Measurements from ENCODE around the gene GAB2.

Gene GAB2

DNA sequence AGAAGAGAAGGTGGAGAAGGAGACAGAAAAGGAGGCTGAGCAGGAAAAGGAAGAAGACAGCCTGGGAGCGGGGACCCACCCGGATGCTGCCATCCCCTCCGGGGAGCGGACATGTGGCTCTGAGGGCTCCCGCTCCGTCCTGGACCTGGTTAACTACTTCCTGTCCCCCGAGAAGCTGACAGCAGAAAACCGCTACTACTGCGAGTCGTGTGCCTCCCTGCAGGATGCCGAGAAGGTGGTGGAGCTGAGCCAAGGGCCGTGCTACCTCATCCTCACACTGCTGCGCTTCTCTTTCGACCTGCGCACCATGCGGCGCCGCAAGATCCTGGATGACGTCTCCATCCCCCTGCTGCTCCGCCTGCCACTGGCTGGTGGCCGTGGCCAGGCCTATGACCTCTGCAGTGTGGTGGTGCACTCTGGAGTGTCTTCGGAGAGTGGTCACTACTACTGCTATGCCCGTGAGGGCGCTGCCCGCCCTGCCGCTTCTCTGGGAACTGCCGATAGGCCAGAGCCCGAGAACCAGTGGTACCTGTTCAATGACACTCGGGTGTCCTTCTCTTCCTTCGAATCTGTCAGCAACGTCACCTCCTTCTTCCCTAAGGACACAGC lies 207.5 kb downstream of the GAB2 start:
- Histone ChIP-seq H3K36me3 (ENCODE audit: insufficient read depth, low read depth, low read length) (peaks cover 5% of the 10 kb centered on the region; the same call in 1 of the 2 replicates), H3K9me3 (ENCODE audit: insufficient read depth, low read depth, low read length) (no peaks in the 10 kb centered on the region), H3K27ac (ENCODE audit: low read length) (no peak overlapping the region)

DNA sequence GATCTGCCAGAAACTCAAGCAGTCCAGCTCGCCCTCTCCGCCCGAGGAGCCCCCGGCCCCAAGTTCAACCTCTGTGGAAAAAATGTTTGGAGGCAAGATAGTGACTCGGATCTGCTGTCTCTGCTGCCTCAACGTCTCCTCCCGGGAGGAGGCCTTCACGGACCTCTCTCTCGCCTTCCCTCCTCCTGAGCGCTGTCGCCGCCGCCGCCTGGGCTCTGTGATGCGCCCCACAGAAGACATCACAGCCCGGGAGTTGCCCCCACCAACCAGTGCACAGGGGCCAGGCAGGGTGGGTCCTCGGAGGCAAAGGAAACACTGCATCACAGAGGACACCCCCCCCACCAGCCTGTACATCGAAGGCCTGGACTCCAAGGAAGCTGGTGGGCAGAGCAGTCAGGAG lies 208.1 kb downstream of the GAB2 start:
- no peaks in the 10 kb centered on the region for H3K27me3 ChIP-seq (ENCODE audit: insufficient read depth, low read length)
- H3K4me3 ChIP-seq (ENCODE audit: low read length), result no peak overlapping the region
- no peak overlapping the region for H3K9ac ChIP-seq (ENCODE audit: low read depth, low read length)
- H3K9me3 ChIP-seq (ENCODE audit: insufficient read depth, low read depth, low read length), result no peaks in the 10 kb centered on the region
- H3K27ac ChIP-seq (ENCODE audit: low read length), result no peak overlapping the region
- no peaks in the 10 kb centered on the region for H3K4me1 ChIP-seq (ENCODE audit: insufficient read depth, low read length)
- H3K36me3 ChIP-seq (ENCODE audit: insufficient read depth, low read depth, low read length), result peaks cover 5% of the 10 kb centered on the region; the same call in 1 of the 2 replicates

More for the DNA sequence above, 207.5 kb downstream of the GAB2 start:
- Histone ChIP-seq H3K4me3 (ENCODE audit: low read length) (no peak overlapping the region), H3K9ac (ENCODE audit: low read depth, low read length) (no peak overlapping the region), H3K4me1 (ENCODE audit: insufficient read depth, low read length) (no peaks in the 10 kb centered on the region), H3K27me3 (ENCODE audit: insufficient read depth, low read length) (no peaks in the 10 kb centered on the region)

GRCh38 chr11:78208257-78209165 lies 209.1 kb downstream of the GAB2 start:
- no peaks in the 10 kb centered on the region for H3K9me3 ChIP-seq (ENCODE audit: insufficient read depth, low read depth, low read length)
- H3K36me3 ChIP-seq (ENCODE audit: insufficient read depth, low read depth, low read length), result peaks cover 5% of the 10 kb centered on the region; the same call in 1 of the 2 replicates
- no peaks in the 10 kb centered on the region for H3K4me1 ChIP-seq (ENCODE audit: insufficient read depth, low read length)
- H3K9ac ChIP-seq (ENCODE audit: low read depth, low read length), result no peak overlapping the region
- no peak overlapping the region for H3K27ac ChIP-seq (ENCODE audit: low read length)
- H3K27me3 ChIP-seq (ENCODE audit: insufficient read depth, low read length), result no peaks in the 10 kb centered on the region
- H3K4me3 ChIP-seq (ENCODE audit: low read length), result no peak overlapping the region

DNA sequence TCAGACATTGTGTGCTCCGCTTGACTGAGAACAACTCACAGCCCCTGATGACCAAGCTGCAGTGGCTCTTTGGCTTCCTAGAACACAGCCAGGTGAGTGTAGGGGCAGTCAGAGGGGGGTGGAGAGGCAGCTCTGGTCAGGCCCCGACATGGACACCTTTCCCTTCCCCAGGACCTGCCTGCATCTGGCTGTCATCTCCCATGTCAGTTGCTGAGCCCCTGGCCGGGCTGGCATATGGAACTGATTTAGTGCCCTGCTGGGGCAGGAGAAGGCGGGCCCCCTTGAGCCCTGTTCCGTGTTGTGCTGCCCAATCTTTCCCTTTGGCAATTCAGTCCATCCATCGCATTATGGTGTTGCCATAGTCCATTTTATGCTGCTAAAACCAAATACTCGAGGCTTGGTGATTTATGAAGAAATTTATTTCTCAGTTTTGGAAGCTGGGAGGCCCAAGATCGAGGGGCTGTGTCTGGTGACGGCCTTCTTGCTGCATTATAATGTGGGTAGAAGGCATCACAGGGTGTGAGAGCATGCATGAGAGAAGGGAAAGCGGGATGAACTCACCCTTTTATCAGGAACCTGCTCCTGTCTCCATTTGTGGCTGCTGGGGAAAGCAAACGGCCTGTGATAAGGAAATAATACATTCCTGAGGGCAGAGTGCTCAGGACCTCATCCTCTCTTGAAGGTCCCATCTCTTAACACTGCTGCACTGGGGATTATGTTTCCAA lies 209.9 kb downstream of the GAB2 start:
- Histone ChIP-seq H3K9me3 (ENCODE audit: insufficient read depth, low read depth, low read length) (no peaks in the 10 kb centered on the region), H3K27ac (ENCODE audit: low read length) (no peak overlapping the region)

DNA sequence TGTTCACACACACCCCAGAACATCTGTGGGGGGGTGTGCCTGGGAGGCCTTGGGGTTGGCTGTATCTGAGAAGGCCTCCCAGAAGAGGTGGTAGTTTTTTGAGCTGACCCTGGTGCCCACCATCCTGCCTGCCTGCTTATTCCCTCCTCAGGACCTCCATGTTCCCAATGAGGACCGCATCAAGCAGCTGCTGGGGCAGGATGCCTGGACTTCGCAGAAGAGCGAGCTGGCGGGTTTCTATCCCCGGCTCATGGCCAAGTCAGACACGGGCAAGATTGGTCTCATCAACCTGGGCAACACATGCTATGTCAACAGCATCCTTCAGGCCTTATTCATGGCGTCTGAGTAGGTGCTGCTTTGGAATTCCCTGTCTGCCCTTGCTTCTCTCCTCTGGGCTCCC lies 211.9 kb downstream of the GAB2 start:
- Histone ChIP-seq H3K9ac (ENCODE audit: low read depth, low read length) (no peak overlapping the region), H3K27ac (ENCODE audit: low read length) (no peak overlapping the region), H3K4me1 (ENCODE audit: insufficient read depth, low read length) (no peaks in the 10 kb centered on the region), H3K27me3 (ENCODE audit: insufficient read depth, low read length) (no peaks in the 10 kb centered on the region), H3K9me3 (ENCODE audit: insufficient read depth, low read depth, low read length) (no peaks in the 10 kb centered on the region), H3K4me3 (ENCODE audit: low read length) (no peak overlapping the region), H3K36me3 (ENCODE audit: insufficient read depth, low read depth, low read length) (peaks cover 5% of the 10 kb centered on the region; the same call in 1 of the 2 replicates)

More for the DNA sequence above, 209.9 kb downstream of the GAB2 start:
- no peaks in the 10 kb centered on the region for H3K4me1 ChIP-seq (ENCODE audit: insufficient read depth, low read length)
- no peak overlapping the region for H3K9ac ChIP-seq (ENCODE audit: low read depth, low read length)
- no peaks in the 10 kb centered on the region for H3K27me3 ChIP-seq (ENCODE audit: insufficient read depth, low read length)
- peaks cover 5% of the 10 kb centered on the region; the same call in 1 of the 2 replicates for H3K36me3 ChIP-seq (ENCODE audit: insufficient read depth, low read depth, low read length)
- no peak overlapping the region for H3K4me3 ChIP-seq (ENCODE audit: low read length)

DNA sequence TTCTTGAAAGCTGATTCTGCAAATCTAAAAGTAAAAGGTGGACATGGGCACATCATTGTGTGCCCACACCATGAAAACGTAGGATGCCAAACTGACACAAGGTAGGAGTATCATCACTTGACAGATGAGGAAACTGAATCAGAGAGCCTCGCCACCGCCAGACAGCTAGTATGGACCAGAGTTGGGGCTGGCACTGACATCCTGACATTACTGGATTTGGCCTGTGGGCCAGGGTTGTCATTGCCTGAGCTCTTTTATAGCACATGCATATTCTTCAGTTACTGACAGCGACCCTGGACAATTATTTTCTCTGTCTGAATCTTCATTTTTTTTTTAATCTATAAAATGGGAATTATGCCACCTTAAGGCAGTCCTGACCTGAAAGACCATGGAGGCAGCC lies 212.4 kb downstream of the GAB2 start:
- H3K36me3 ChIP-seq (ENCODE audit: insufficient read depth, low read depth, low read length), result peaks cover under 1% of the 10 kb centered on the region; the same call in 1 of the 2 replicates

DNA sequence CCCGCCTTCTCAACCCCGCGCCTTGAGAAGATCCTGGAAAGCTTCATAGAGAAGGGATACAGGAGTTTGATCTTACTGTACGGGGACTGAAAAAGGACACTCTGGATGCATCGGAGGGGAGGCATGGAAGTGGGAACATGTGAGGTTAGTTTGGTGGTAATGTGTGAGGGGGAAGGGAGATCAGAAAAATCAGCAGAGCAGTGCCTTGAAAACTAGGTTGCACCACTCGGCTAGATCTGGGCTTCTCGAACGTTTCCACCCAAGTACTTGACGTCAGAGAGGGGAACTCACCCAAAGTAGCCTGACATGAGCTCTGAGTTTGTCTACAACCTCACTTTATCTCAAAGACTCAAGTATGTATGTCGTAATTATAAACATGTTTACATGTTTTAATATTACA lies 214.4 kb downstream of the GAB2 start:
- Histone ChIP-seq H3K4me1 (ENCODE audit: insufficient read depth, low read length) (no peaks in the 10 kb centered on the region), H3K4me3 (ENCODE audit: low read length) (no peak overlapping the region), H3K36me3 (ENCODE audit: insufficient read depth, low read depth, low read length) (no peaks in the 10 kb centered on the region), H3K9ac (ENCODE audit: low read depth, low read length) (no peak overlapping the region), H3K27me3 (ENCODE audit: insufficient read depth, low read length) (no peaks in the 10 kb centered on the region), H3K9me3 (ENCODE audit: insufficient read depth, low read depth, low read length) (no peaks in the 10 kb centered on the region), H3K27ac (ENCODE audit: low read length) (no peak overlapping the region)

More for the DNA sequence above, 212.4 kb downstream of the GAB2 start:
- no peak overlapping the region for H3K9ac ChIP-seq (ENCODE audit: low read depth, low read length)
- no peaks in the 10 kb centered on the region for H3K4me1 ChIP-seq (ENCODE audit: insufficient read depth, low read length)
- no peak overlapping the region for H3K27ac ChIP-seq (ENCODE audit: low read length)
- no peak overlapping the region for H3K4me3 ChIP-seq (ENCODE audit: low read length)
- H3K9me3 ChIP-seq (ENCODE audit: insufficient read depth, low read depth, low read length), result no peaks in the 10 kb centered on the region
- H3K27me3 ChIP-seq (ENCODE audit: insufficient read depth, low read length), result no peaks in the 10 kb centered on the region

DNA sequence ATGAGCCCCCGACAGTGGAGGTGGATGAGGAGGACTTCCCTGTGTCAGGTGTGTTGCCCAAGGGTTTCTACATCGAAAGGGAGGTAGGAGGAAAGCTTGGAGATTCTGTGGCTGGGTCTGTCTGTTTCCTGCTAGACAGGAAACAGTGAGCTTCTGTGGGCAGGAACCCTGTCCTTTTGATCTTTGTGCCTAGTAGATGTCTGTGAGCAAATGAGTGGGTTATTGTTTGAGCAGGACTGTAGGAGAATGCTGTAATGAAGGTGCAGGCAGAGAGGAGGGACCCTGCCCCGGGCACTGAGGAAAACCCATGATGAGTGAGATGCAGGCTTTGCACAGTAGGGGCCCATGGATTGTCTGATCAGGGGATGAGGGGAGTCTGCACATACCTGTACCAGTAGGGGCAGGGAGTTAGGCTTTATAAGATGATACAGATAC lies 214.9 kb downstream of the GAB2 start:
- Histone ChIP-seq H3K27ac (ENCODE audit: low read length) (no peak overlapping the region), H3K27me3 (ENCODE audit: insufficient read depth, low read length) (no peaks in the 10 kb centered on the region), H3K9me3 (ENCODE audit: insufficient read depth, low read depth, low read length) (no peaks in the 10 kb centered on the region), H3K4me1 (ENCODE audit: insufficient read depth, low read length) (no peaks in the 10 kb centered on the region), H3K36me3 (ENCODE audit: insufficient read depth, low read depth, low read length) (no peaks in the 10 kb centered on the region), H3K4me3 (ENCODE audit: low read length) (no peak overlapping the region), H3K9ac (ENCODE audit: low read depth, low read length) (no peak overlapping the region)

DNA sequence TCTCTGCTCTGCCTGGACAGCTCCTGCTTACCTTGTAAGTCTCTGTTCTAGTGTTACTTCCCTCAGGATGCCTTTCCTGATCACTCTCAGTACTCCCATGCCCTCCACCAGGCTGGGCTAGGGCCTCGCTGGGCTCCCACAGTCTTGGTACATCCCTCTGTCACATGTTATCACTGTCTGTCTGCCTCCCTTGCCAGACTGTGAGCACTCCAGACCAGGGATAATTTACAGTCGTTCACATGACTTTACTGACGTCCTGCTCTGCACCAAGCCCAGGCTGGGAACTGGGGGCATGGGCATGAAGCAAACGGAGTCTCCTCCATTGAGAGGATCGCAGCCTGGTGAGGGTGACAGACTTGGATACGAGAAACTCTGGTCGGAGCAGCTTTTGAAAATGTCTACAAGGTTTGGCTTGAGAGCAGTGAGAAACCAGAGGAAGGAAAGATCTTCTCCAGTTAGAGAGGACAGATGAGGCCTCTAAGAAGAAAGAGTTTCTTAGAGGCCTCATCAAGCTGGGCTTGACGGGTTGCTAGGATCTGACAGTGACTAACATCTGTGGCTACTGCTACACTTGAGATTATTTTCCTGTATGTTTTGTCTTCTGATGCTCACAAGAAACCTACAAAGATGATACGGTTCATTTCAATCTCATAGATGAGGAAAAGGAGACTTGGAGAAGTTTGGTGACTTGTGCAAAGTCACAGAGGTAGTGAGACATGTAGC lies 216.4 kb downstream of the GAB2 start:
- H3K27ac ChIP-seq (ENCODE audit: low read length), result no peak overlapping the region
- no peaks in the 10 kb centered on the region for H3K4me1 ChIP-seq (ENCODE audit: insufficient read depth, low read length)
- no peak overlapping the region for H3K9ac ChIP-seq (ENCODE audit: low read depth, low read length)
- H3K27me3 ChIP-seq (ENCODE audit: insufficient read depth, low read length), result no peaks in the 10 kb centered on the region
- H3K9me3 ChIP-seq (ENCODE audit: insufficient read depth, low read depth, low read length), result no peaks in the 10 kb centered on the region
- H3K4me3 ChIP-seq (ENCODE audit: low read length), result no peak overlapping the region
- H3K36me3 ChIP-seq (ENCODE audit: insufficient read depth, low read depth, low read length), result no peaks in the 10 kb centered on the region

- no peaks in the 10 kb centered on the region for H3K36me3 ChIP-seq (ENCODE audit: insufficient read depth, low read depth, low read length)
- H3K27ac ChIP-seq (ENCODE audit: low read length), result no peak overlapping the region
- no peaks in the 10 kb centered on the region for H3K4me1 ChIP-seq (ENCODE audit: insufficient read depth, low read length)
- no peaks in the 10 kb centered on the region for H3K27me3 ChIP-seq (ENCODE audit: insufficient read depth, low read length)
- H3K9ac ChIP-seq (ENCODE audit: low read depth, low read length), result no peak overlapping the region
- H3K9me3 ChIP-seq (ENCODE audit: insufficient read depth, low read depth, low read length), result no peaks in the 10 kb centered on the region
- no peak overlapping the region for H3K4me3 ChIP-seq (ENCODE audit: low read length)
Observed at GRCh38 chr11:78200553-78200952, 217.1 kb downstream of the GAB2 start.

GRCh38 chr11:78200061-78200460 lies 217.6 kb downstream of the GAB2 start:
- Histone ChIP-seq H3K9me3 (ENCODE audit: insufficient read depth, low read depth, low read length) (no peaks in the 10 kb centered on the region), H3K4me1 (ENCODE audit: insufficient read depth, low read length) (no peaks in the 10 kb centered on the region), H3K4me3 (ENCODE audit: low read length) (no peak overlapping the region), H3K36me3 (ENCODE audit: insufficient read depth, low read depth, low read length) (no peaks in the 10 kb centered on the region), H3K27me3 (ENCODE audit: insufficient read depth, low read length) (no peaks in the 10 kb centered on the region), H3K27ac (ENCODE audit: low read length) (no peak overlapping the region), H3K9ac (ENCODE audit: low read depth, low read length) (no peak overlapping the region)

Measured in iPS-20b (cell line).